K562 (cell line): ENCODE data around the gene AP4E1. TPM values are rescaled to one million over a fixed set of nuclear protein-coding genes. Genes with fewer than 3 reads are reported as not detected.

Experiments used
- CEBPG ChIP-seq, 3 experiments: fragments of 200-800 bp in 1 of 3; sonication (Bioruptor generic) in 1 of 3; sonication (generic) in 1 of 3; formaldehyde crosslinking in 1 of 3; IDR thresholded peaks in 2 of 3; conservative IDR thresholded peaks in 1 of 3; 2 replicates each; pipeline versions ENCODE4 v1.6.1 to v1.8.0; 2016 to 2022; ENCODE audit warnings: missing compliant biosample characterization in 2 of 3, missing genetic modification characterization in 2 of 3, mild to moderate bottlenecking in 1 of 3, missing genetic modification reagents in 1 of 3
- CHD1 ChIP-seq: fragments of 200-600 bp; sonication (generic); IDR thresholded peaks from one replicate; pipeline ENCODE4 v1.6.1; 2012; ENCODE audit warnings: mild to moderate bottlenecking, moderate library complexity, low read length, inconsistent platforms
- DNMT1 ChIP-seq: fragments of 450-650 bp; IDR thresholded peaks from 2 replicates; pipeline ENCODE4 v1.6.1; 2016; ENCODE audit warnings: antibody characterized with exemption, mild to moderate bottlenecking
- FOS ChIP-seq: IDR thresholded peaks from 3 replicates; pipeline ENCODE4 v1.6.1; 2011; ENCODE audit not compliant: insufficient read length; ENCODE audit errors: extremely low read depth
- HDAC1 ChIP-seq, 2 experiments: fragments of 450-650 bp; IDR thresholded peaks; 2 replicates each; pipeline ENCODE4 v1.6.1; 2016 to 2017; ENCODE audit warnings: inconsistent platforms in 1 of 2, mild to moderate bottlenecking in 1 of 2, moderate library complexity in 1 of 2
- HDAC8 ChIP-seq: fragments of 450-650 bp; IDR thresholded peaks from 2 replicates; pipeline ENCODE4 v1.6.1; 2016; ENCODE audit warnings: mild to moderate bottlenecking, missing genetic modification characterization, moderate library complexity, missing compliant biosample characterization
- MBD2 ChIP-seq: sonication (generic); IDR thresholded peaks from 2 replicates; pipeline ENCODE4 v1.6.1; 2016; ENCODE audit warnings: low read depth, borderline replicate concordance
- MCM3 ChIP-seq: fragments of 450-650 bp; IDR thresholded peaks from 2 replicates; pipeline ENCODE4 v1.6.1; 2016
- NCOA4 ChIP-seq: fragments of 450-650 bp; IDR thresholded peaks from 2 replicates; pipeline ENCODE4 v1.6.1; 2018; ENCODE audit warnings: mild to moderate bottlenecking; ENCODE audit not compliant: partially characterized antibody
- PML ChIP-seq: IDR thresholded peaks from 2 replicates; pipeline ENCODE4 v1.6.1; 2012; ENCODE audit warnings: low read length, inconsistent platforms
- SIX5 ChIP-seq, 2 experiments: IDR thresholded peaks; 2 replicates each; pipeline ENCODE4 v1.6.1; 2011; ENCODE audit warnings: low read length in 2 of 2, borderline replicate concordance in 1 of 2, low read depth in 1 of 2, mild to moderate bottlenecking in 1 of 2, moderate library complexity in 1 of 2; ENCODE audit not compliant: insufficient read depth in 1 of 2
- SMAD4 ChIP-seq: fragments of 250-450 bp; sonication (Bioruptor Pico); conservative IDR thresholded peaks from 2 replicates; pipeline ENCODE4 v1.8.0; 2021; ENCODE audit warnings: inconsistent platforms, mild to moderate bottlenecking, moderate library complexity
- SMARCA5 ChIP-seq: fragments of 450-650 bp; IDR thresholded peaks from 2 replicates; pipeline ENCODE4 v1.6.1; 2016
- SOX6 ChIP-seq: fragments of 450-650 bp; IDR thresholded peaks from 2 replicates; pipeline ENCODE4 v1.6.1; 2014; ENCODE audit warnings: mild to moderate bottlenecking
- TFAM ChIP-seq: fragments of 250-450 bp; sonication (Bioruptor Pico); conservative IDR thresholded peaks from 2 replicates; pipeline ENCODE4 v1.5.0; 2021; ENCODE audit warnings: mild to moderate bottlenecking, moderate library complexity
- ZNF766 ChIP-seq: fragments of 200-800 bp; sonication (Bioruptor generic); conservative IDR thresholded peaks from 2 replicates; pipeline ENCODE4 v1.6.1; 2016; ENCODE audit warnings: missing genetic modification characterization, missing compliant biosample characterization
- ZNF778 ChIP-seq: fragments of 450-650 bp; formaldehyde crosslinking; IDR thresholded peaks from 2 replicates; pipeline ENCODE4 v1.4.0; 2020; ENCODE audit warnings: mild to moderate bottlenecking, moderate library complexity
- ZSCAN29 ChIP-seq: fragments of 450-650 bp; IDR thresholded peaks from 2 replicates; pipeline ENCODE4 v1.6.1; 2017
- polyA plus RNA-seq, 8 experiments: library from polyadenylated mRNA; depleted of rRNA in 4 of 8; stranded (reverse) in 5 of 8; unstranded in 3 of 8; fragments of >200 nt; fragmentation: Nextera tagmentation in 2 of 8; fragmentation: Illumina TruSeq in 1 of 8; extraction: Ambion mirVana in 2 of 8; extraction: Trizol in 1 of 8; gene quantifications; 2 replicates each; pipeline versions ENCODE4 v1.2.1 to v1.2.3, GENCODE V29; 2011 to 2014; ENCODE audit warnings: inconsistent platforms in 1 of 8, missing spikeins in 1 of 8
- total RNA-seq, 7 experiments: library from RNA; depleted of rRNA in 6 of 7; stranded (reverse); fragments of >200 nt in 6 of 7; fragmentation: Illumina TruSeq in 2 of 7; extraction: Trizol in 2 of 7; gene quantifications; 2 replicates each; pipeline versions ENCODE4 v1.2.1 to v1.2.3, GENCODE V29; 2011 to 2021; ENCODE audit warnings: low replicate concordance in 1 of 7
- TF ChIP-seq, protein P1 (sequence below): sonication (generic); formaldehyde crosslinking; IDR thresholded peaks from 2 replicates; pipeline ENCODE4 v1.8.1; 2022; ENCODE audit warnings: missing genetic modification reagents
- TF ChIP-seq, protein P2 (sequence below): fragments of 450-650 bp; formaldehyde crosslinking; IDR thresholded peaks from 2 replicates; pipeline ENCODE4 v1.4.0; 2020; ENCODE audit warnings: mild to moderate bottlenecking, moderate library complexity
- TF ChIP-seq, protein P3 (sequence below): fragments of 450-650 bp; formaldehyde crosslinking; conservative IDR thresholded peaks from 2 replicates; pipeline ENCODE4 v1.4.0; 2022; ENCODE audit warnings: mild to moderate bottlenecking, missing genetic modification characterization
- TF ChIP-seq, protein P4 (sequence below): sonication (generic); formaldehyde crosslinking; IDR thresholded peaks from 2 replicates; pipeline ENCODE4 v1.8.1; 2023; ENCODE audit warnings: missing genetic modification reagents, mild to moderate bottlenecking, borderline replicate concordance

AP4E1 gene
- total and polyA plus RNA-seq, 9 of the 15 experiments (the other 6 are each of a cell fraction or from before 2014, with no cell fraction given): 1.3 to 11.5 (median 4.4) TPM

DNA sequence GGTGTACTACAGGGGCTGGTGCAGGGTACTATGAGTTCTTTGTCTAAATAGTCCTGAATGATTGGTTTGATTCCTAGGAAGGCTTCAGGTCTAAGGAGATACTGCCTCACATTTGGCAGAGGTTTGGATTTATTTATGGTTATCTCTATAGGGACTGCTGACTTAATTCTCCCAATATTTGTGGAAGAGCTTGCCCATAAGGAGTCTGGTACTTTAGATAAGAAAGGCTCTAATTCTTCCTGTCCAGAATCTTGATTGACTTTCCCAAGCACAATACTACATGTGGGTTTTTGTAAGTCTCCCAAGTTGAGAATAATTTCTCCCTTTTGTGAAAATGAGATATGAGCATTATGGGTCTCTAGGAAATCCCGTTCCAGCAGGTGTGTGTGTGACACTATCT lies 36.7 kb upstream of the AP4E1 start (continued):
- TF ChIP-seq SMARCA5: no peak
- TF ChIP-seq, protein P1, sequence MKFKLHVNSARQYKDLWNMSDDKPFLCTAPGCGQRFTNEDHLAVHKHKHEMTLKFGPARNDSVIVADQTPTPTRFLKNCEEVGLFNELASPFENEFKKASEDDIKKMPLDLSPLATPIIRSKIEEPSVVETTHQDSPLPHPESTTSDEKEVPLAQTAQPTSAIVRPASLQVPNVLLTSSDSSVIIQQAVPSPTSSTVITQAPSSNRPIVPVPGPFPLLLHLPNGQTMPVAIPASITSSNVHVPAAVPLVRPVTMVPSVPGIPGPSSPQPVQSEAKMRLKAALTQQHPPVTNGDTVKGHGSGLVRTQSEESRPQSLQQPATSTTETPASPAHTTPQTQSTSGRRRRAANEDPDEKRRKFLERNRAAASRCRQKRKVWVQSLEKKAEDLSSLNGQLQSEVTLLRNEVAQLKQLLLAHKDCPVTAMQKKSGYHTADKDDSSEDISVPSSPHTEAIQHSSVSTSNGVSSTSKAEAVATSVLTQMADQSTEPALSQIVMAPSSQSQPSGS (CRISPR knock-in tag): no peak
- TF ChIP-seq, protein P2, sequence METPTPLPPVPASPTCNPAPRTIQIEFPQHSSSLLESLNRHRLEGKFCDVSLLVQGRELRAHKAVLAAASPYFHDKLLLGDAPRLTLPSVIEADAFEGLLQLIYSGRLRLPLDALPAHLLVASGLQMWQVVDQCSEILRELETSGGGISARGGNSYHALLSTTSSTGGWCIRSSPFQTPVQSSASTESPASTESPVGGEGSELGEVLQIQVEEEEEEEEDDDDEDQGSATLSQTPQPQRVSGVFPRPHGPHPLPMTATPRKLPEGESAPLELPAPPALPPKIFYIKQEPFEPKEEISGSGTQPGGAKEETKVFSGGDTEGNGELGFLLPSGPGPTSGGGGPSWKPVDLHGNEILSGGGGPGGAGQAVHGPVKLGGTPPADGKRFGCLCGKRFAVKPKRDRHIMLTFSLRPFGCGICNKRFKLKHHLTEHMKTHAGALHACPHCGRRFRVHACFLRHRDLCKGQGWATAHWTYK (CRISPR knock-in tag): no peak
- TF ChIP-seq CEBPG (CRISPR knock-in tag; IDR thresholded peaks at IDR 0.05): no peak
- no peak for TF ChIP-seq CEBPG (tag; conservative IDR thresholded peaks at IDR 0.05 in 1 of 2, IDR thresholded peaks at IDR 0.05 in 1 of 2)
- TF ChIP-seq, protein P3, sequence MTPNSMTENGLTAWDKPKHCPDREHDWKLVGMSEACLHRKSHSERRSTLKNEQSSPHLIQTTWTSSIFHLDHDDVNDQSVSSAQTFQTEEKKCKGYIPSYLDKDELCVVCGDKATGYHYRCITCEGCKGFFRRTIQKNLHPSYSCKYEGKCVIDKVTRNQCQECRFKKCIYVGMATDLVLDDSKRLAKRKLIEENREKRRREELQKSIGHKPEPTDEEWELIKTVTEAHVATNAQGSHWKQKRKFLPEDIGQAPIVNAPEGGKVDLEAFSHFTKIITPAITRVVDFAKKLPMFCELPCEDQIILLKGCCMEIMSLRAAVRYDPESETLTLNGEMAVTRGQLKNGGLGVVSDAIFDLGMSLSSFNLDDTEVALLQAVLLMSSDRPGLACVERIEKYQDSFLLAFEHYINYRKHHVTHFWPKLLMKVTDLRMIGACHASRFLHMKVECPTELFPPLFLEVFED (CRISPR knock-in tag): no peak
- no peak for TF ChIP-seq SIX5 (IDR thresholded peaks at IDR 0.05; ENCODE audit: borderline replicate concordance in 1 of 2, insufficient read depth in 1 of 2, low read depth in 1 of 2, low read length in 2 of 2)
- TF ChIP-seq CHD1: no peak
- no peak for TF ChIP-seq SMAD4 (CRISPR knock-in tag)
- no peak for TF ChIP-seq ZSCAN29
- no peak for TF ChIP-seq FOS
- TF ChIP-seq ZNF778 (CRISPR knock-in tag): no peak
- TF ChIP-seq MCM3: no peak
- peak; percentile 24; the same call in 1 of the 2 replicates for TF ChIP-seq PML
- TF ChIP-seq NCOA4: no peak
- peak; percentile 71; the same call in 1 of the 2 replicates for TF ChIP-seq SOX6
- TF ChIP-seq TFAM (CRISPR knock-in tag): no peak
- no peak for TF ChIP-seq ZNF766 (CRISPR knock-in tag)
- TF ChIP-seq HDAC8: no peak
- TF ChIP-seq MBD2: no peak
- no peak for TF ChIP-seq DNMT1
- TF ChIP-seq, protein P4, sequence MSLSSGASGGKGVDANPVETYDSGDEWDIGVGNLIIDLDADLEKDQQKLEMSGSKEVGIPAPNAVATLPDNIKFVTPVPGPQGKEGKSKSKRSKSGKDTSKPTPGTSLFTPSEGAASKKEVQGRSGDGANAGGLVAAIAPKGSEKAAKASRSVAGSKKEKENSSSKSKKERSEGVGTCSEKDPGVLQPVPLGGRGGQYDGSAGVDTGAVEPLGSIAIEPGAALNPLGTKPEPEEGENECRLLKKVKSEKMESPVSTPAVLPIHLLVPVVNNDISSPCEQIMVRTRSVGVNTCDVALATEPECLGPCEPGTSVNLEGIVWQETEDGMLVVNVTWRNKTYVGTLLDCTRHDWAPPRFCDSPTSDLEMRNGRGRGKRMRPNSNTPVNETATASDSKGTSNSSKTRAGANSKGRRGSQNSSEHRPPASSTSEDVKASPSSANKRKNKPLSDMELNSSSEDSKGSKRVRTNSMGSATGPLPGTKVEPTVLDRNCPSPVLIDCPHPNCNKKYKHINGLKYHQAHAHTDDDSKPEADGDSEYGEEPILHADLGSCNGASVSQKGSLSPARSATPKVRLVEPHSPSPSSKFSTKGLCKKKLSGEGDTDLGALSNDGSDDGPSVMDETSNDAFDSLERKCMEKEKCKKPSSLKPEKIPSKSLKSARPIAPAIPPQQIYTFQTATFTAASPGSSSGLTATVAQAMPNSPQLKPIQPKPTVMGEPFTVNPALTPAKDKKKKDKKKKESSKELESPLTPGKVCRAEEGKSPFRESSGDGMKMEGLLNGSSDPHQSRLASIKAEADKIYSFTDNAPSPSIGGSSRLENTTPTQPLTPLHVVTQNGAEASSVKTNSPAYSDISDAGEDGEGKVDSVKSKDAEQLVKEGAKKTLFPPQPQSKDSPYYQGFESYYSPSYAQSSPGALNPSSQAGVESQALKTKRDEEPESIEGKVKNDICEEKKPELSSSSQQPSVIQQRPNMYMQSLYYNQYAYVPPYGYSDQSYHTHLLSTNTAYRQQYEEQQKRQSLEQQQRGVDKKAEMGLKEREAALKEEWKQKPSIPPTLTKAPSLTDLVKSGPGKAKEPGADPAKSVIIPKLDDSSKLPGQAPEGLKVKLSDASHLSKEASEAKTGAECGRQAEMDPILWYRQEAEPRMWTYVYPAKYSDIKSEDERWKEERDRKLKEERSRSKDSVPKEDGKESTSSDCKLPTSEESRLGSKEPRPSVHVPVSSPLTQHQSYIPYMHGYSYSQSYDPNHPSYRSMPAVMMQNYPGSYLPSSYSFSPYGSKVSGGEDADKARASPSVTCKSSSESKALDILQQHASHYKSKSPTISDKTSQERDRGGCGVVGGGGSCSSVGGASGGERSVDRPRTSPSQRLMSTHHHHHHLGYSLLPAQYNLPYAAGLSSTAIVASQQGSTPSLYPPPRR (CRISPR knock-in tag): no peak
- peak in 1 of 2 experiments; percentile 78; a peak in 2 of 4 replicates for TF ChIP-seq HDAC1 (IDR thresholded peaks at IDR 0.05)
